Panc1 (cell line): Measurements from ENCODE around the gene NF1.

ENCODE experiments used
- POLR2AphosphoS5 ChIP-seq: IDR thresholded peaks from 2 replicates; pipeline ENCODE4 v1.6.1; 2012; ENCODE audit warnings: mild to moderate bottlenecking, low read depth, low read length, moderate library complexity
- SIN3A ChIP-seq: IDR thresholded peaks from 2 replicates; pipeline ENCODE4 v1.6.1; 2012; ENCODE audit warnings: low read depth, mild to moderate bottlenecking, low read length, moderate library complexity, borderline replicate concordance; ENCODE audit not compliant: insufficient read depth
- TCF7L2 ChIP-seq: IDR thresholded peaks from 2 replicates; pipeline ENCODE4 v1.6.1; 2011; ENCODE audit warnings: mild to moderate bottlenecking, low read depth, low read length, inconsistent platforms
- TF ChIP-seq, protein P1 (sequence below): fragments of 450-650 bp; IDR thresholded peaks from 2 replicates; pipeline ENCODE4 v1.5.1; 2017; ENCODE audit warnings: mild to moderate bottlenecking
- TF ChIP-seq, protein P2 (sequence below), 2 experiments: IDR thresholded peaks; 2 replicates each; pipeline ENCODE4 v1.6.1; 2011 to 2012; ENCODE audit warnings: low read depth in 2 of 2, control low read depth in 1 of 2, low read length in 1 of 2, mild to moderate bottlenecking in 1 of 2, moderate library complexity in 1 of 2; ENCODE audit not compliant: insufficient read depth in 1 of 2

DNA sequence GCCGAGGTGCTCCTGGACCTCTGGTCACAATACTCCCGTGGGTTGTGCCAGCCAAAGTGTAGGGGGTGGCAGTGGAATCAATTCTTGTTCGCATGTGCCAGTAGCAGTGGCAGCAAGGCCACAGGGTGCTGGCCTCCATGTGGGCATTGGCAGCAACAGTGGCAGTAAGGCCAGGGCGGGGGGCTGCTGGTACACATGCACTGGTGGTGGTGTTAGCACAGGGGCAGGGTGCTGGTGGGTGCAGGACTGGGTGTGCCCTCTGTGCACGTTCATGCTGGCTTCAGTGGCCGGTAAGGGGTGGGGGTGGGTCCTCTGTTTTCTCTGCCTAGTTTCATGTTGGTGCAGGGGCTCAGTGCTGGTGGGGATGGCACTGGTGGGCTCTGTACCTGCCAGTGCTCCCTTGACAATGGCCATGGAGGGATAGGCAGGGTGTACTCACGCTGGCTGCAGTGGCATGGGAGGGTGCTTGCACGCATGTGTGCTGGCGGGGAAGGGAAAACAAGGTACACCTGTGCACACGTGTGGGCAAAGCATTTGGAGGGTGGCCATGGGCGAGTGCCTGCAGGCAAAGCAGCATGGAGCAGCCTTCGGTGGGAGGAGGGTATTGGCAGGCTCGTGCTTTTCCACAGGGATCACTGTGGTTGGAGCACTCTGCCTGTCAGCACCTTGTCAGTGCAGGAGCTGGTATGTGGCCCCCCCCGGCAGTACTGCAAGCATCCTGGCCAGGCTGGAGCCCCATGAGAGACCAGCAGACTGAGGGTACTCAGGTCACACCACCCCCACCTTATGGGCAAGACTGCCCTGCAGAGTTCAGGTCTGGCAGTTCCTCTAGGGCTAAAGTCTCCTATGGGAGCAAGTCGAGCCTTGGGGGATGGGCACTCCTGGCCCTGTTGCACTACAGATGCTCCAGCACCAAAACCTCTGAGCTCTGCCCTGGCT is 35.8 kb downstream of the NF1 start:
- TF ChIP-seq, protein P1, sequence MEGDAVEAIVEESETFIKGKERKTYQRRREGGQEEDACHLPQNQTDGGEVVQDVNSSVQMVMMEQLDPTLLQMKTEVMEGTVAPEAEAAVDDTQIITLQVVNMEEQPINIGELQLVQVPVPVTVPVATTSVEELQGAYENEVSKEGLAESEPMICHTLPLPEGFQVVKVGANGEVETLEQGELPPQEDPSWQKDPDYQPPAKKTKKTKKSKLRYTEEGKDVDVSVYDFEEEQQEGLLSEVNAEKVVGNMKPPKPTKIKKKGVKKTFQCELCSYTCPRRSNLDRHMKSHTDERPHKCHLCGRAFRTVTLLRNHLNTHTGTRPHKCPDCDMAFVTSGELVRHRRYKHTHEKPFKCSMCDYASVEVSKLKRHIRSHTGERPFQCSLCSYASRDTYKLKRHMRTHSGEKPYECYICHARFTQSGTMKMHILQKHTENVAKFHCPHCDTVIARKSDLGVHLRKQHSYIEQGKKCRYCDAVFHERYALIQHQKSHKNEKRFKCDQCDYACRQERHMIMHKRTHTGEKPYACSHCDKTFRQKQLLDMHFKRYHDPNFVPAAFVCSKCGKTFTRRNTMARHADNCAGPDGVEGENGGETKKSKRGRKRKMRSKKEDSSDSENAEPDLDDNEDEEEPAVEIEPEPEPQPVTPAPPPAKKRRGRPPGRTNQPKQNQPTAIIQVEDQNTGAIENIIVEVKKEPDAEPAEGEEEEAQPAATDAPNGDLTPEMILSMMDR, result no peak
- TF ChIP-seq, protein P2, sequence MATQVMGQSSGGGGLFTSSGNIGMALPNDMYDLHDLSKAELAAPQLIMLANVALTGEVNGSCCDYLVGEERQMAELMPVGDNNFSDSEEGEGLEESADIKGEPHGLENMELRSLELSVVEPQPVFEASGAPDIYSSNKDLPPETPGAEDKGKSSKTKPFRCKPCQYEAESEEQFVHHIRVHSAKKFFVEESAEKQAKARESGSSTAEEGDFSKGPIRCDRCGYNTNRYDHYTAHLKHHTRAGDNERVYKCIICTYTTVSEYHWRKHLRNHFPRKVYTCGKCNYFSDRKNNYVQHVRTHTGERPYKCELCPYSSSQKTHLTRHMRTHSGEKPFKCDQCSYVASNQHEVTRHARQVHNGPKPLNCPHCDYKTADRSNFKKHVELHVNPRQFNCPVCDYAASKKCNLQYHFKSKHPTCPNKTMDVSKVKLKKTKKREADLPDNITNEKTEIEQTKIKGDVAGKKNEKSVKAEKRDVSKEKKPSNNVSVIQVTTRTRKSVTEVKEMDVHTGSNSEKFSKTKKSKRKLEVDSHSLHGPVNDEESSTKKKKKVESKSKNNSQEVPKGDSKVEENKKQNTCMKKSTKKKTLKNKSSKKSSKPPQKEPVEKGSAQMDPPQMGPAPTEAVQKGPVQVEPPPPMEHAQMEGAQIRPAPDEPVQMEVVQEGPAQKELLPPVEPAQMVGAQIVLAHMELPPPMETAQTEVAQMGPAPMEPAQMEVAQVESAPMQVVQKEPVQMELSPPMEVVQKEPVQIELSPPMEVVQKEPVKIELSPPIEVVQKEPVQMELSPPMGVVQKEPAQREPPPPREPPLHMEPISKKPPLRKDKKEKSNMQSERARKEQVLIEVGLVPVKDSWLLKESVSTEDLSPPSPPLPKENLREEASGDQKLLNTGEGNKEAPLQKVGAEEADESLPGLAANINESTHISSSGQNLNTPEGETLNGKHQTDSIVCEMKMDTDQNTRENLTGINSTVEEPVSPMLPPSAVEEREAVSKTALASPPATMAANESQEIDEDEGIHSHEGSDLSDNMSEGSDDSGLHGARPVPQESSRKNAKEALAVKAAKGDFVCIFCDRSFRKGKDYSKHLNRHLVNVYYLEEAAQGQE (IDR thresholded peaks at IDR 0.05; ENCODE audit: insufficient read depth in 1 of 2, low read depth in 2 of 2, low read length in 1 of 2), result no peak
- TF ChIP-seq SIN3A (no peak), TCF7L2 (no peak), POLR2AphosphoS5 (no peak)
